ENCODE measurements around the gene LETM1.

DNA sequence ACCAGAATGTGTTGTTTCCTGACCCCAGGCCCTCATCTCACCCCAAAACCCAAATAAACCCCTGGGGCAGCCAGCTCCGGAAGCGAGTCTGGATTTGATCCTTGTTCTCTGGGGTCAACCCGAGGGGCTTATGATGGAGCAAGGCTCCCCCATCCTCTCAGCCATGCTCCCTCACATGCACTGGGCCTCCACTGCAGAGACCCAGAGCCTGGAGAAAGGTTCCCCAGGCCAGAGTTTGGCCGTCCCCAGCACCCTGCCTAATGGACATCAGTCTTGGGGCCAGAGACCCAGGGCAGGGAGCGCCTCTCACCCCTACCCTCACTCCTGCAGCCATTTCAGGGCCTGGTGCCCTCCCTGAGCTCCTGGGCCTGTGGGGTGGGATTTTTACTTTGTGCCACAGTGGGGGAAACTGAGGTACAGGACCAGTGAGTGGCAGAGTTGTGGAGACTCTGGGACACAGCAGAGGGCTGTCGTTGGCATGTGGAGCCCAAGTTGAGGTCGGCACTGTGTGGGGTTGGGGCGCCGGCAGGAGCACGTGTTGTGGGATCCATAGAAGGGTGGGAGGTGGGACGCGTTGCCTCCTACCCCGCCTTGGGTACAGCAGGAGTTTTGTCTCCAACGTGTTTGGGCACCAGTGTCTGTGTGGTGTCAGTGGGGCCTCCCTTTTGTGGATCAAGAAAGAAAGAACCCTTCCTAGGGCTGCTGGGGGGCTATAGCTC is 59.3 kb downstream of the LETM1 start:
- TF ChIP-seq, protein P1, sequence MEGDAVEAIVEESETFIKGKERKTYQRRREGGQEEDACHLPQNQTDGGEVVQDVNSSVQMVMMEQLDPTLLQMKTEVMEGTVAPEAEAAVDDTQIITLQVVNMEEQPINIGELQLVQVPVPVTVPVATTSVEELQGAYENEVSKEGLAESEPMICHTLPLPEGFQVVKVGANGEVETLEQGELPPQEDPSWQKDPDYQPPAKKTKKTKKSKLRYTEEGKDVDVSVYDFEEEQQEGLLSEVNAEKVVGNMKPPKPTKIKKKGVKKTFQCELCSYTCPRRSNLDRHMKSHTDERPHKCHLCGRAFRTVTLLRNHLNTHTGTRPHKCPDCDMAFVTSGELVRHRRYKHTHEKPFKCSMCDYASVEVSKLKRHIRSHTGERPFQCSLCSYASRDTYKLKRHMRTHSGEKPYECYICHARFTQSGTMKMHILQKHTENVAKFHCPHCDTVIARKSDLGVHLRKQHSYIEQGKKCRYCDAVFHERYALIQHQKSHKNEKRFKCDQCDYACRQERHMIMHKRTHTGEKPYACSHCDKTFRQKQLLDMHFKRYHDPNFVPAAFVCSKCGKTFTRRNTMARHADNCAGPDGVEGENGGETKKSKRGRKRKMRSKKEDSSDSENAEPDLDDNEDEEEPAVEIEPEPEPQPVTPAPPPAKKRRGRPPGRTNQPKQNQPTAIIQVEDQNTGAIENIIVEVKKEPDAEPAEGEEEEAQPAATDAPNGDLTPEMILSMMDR (IDR thresholded peaks at IDR 0.05): no peak
- TF ChIP-seq POLR2AphosphoS5 (IDR thresholded peaks at IDR 0.05): no peak
- no peak for TF ChIP-seq EP300 (IDR thresholded peaks at IDR 0.05)
- no peak for TF ChIP-seq POLR2A (IDR thresholded peaks at IDR 0.05)

Measured in stomach (tissue), 4 donors.